Bronchus fibroblast of lung (primary cell): ENCODE data around the gene HTT. TPM values are rescaled to one million over a fixed set of nuclear protein-coding genes. Genes with fewer than 3 reads are reported as not detected.

Source experiments
- total RNA-seq: library from RNA; depleted of rRNA; stranded (reverse); fragments of >200 nt; gene quantifications from 2 replicates; pipeline ENCODE4 v1.2.3, GENCODE V29; 2015

The HTT gene
- 15.0 and 16.0 TPM in 2 replicates for total RNA-seq

DNA sequence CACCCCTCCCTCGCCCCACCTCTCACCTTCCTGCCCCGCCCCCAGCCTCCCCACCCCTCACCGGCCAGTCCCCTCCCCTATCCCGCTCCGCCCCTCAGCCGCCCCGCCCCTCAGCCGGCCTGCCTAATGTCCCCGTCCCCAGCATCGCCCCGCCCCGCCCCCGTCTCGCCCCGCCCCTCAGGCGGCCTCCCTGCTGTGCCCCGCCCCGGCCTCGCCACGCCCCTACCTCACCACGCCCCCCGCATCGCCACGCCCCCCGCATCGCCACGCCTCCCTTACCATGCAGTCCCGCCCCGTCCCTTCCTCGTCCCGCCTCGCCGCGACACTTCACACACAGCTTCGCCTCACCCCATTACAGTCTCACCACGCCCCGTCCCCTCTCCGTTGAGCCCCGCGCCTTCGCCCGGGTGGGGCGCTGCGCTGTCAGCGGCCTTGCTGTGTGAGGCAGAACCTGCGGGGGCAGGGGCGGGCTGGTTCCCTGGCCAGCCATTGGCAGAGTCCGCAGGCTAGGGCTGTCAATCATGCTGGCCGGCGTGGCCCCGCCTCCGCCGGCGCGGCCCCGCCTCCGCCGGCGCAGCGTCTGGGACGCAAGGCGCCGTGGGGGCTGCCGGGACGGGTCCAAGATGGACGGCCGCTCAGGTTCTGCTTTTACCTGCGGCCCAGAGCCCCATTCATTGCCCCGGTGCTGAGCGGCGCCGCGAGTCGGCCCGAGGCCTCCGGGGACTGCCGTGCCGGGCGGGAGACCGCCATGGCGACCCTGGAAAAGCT is at the start of gene HTT, which contains the start of gene HTT-AS:
TSS of gene HTT (plus strand) at position 604 of the 768 bp plus-strand sequence. CDS start at position 749, 145 bp downstream.
TSS of gene HTT-AS (minus strand) at position 461 of the 768 bp plus-strand sequence.

DNA sequence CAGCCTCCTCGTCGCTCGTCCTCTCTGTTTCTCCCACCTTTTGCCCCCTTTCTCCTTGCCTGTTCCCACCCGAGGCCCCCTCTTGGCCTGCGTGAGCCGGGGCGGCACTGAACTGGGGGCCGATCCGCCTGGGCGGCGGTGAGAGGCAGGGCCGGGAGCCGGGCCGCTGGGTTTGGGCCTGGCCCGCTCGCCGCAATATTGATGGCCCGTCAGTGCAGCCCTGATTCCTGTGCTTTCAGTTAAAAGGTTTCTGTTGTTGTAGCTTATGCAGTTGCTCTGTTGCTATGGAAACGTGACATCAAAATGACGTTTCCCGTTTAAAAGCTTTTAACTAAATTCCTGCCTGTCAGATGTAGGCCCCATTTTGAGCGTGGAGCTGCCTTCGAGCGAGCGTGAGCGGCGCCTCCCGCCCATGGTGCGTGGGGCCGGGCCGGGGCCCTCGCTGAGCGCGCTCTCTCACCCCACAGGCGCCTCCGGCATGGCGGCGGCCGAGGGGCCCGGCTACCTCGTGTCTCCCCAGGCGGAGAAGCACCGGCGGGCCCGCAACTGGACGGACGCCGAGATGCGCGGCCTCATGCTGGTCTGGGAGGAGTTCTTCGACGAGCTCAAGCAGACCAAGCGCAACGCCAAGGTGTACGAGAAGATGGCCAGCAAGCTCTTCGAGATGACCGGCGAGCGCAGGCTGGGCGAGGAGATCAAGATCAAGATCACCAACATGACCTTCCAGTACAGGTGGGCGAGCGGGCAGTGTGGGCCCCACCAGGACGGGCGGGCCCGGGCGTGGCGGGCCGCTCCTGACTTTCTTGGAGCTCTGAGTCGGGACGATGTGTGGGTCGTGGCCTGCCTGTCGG is 174.6 kb downstream of the HTT start, which contains the start of gene MSANTD1:
TSS of gene MSANTD1 (plus strand) at position 349 of the 851 bp plus-strand sequence. CDS start at position 413, 64 bp downstream.

GRCh38 chr4:3292571-3293400 is 218.3 kb downstream of the HTT start, which contains the start of gene RGS12:
Gene RGS12 (plus strand): TSS chr4:3293021. CDS start chr4:3316171, 23,150 bp downstream.

Other genes starting within 250 kb of the HTT start
- gene ADD1, start 230.8 kb upstream of the HTT start, total RNA-seq = 142 and 146 TPM in 2 replicates
- gene NOP14, start 111.3 kb upstream of the HTT start, total RNA-seq = 19.2 and 23.0 TPM in 2 replicates
- 1.6 and 2.0 TPM in 2 replicates for gene GRK4, start 111.1 kb upstream of the HTT start, total RNA-seq
- not detected in 2 replicates for gene HTT-AS, start 143 bp upstream of the HTT start, total RNA-seq
- gene MSANTD1, start 174.5 kb downstream of the HTT start, total RNA-seq = 0.17 TPM in 1 of 2 replicates, not detected in the other
- 10.1 and 10.9 TPM in 2 replicates for gene RGS12, start 218.3 kb downstream of the HTT start, total RNA-seq